ENCODE results near the gene HEMK1. TPM values are rescaled to one million over a fixed set of nuclear protein-coding genes. Genes with fewer than 3 reads are reported as not detected.
A peak's percentile ranks its signal among the peaks of the same experiment; 100 is the strongest.

HEMK1 gene
- polyA plus RNA-seq, 2 of the 4 experiments (the other 2 are of a cell fraction): 4.3 to 4.7 TPM

DNA sequence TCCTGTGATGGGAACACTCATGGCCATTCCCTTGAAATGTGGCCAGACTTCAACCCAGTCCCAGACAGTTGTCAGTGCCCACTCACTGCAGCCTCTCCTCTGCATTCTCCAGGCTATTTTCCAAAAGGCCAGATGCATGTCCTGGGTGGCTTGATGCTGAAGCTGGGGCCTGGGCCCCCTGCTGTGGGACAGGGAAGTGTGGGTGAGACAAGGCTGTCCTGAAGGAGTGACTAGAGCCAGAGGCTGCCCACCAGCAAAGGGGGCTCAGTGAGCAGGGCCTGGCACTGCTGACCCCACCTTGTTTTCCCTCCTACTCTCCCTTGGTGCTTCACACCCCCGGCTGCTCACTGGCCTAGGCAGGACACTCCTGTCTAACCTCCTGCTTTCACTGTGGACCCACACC, 30.4 kb downstream of the HEMK1 start:
- Histone ChIP-seq H3K27ac (peak overlapping the region; percentile 97 to 98; a peak in 5 of 6 replicates), H3K4me2 (no peak overlapping the region; the same call in 2 of the 3 replicates), H3K9me3 (no peaks in the 10 kb centered on the region), H3K4me3 (no peak overlapping the region), H3K4me1 (peaks cover 30% of the 10 kb centered on the region)
- CTCF ChIA-PET: interaction anchor here (3.3 to 18.5 kb wide), 3 partner anchors 14 to 28 kb away, joined by 11 to 375 read pairs (median 107); partner anchors contain the start of genes C3orf18, CISH and HEMK1
- TF ChIP-seq, protein P1, sequence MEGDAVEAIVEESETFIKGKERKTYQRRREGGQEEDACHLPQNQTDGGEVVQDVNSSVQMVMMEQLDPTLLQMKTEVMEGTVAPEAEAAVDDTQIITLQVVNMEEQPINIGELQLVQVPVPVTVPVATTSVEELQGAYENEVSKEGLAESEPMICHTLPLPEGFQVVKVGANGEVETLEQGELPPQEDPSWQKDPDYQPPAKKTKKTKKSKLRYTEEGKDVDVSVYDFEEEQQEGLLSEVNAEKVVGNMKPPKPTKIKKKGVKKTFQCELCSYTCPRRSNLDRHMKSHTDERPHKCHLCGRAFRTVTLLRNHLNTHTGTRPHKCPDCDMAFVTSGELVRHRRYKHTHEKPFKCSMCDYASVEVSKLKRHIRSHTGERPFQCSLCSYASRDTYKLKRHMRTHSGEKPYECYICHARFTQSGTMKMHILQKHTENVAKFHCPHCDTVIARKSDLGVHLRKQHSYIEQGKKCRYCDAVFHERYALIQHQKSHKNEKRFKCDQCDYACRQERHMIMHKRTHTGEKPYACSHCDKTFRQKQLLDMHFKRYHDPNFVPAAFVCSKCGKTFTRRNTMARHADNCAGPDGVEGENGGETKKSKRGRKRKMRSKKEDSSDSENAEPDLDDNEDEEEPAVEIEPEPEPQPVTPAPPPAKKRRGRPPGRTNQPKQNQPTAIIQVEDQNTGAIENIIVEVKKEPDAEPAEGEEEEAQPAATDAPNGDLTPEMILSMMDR (IDR thresholded peaks at IDR 0.05): no peak
- TF ChIP-seq, protein P2, sequence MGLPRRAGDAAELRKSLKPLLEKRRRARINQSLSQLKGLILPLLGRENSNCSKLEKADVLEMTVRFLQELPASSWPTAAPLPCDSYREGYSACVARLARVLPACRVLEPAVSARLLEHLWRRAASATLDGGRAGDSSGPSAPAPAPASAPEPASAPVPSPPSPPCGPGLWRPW (IDR thresholded peaks at IDR 0.05): no peak
- TF ChIP-seq EP300 (IDR thresholded peaks at IDR 0.05): no peak
- TF ChIP-seq ESRRA (IDR thresholded peaks at IDR 0.05; ENCODE audit: borderline replicate concordance, low read length): no peak
- no peak for TF ChIP-seq RNF2 (IDR thresholded peaks at IDR 0.05; ENCODE audit: borderline replicate concordance, low read depth)
- TF ChIP-seq, protein P3, sequence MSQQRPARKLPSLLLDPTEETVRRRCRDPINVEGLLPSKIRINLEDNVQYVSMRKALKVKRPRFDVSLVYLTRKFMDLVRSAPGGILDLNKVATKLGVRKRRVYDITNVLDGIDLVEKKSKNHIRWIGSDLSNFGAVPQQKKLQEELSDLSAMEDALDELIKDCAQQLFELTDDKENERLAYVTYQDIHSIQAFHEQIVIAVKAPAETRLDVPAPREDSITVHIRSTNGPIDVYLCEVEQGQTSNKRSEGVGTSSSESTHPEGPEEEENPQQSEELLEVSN (IDR thresholded peaks at IDR 0.05; ENCODE audit: borderline replicate concordance, low read depth): no peak
- TF ChIP-seq HDAC2 (IDR thresholded peaks at IDR 0.05): no peak
- TF ChIP-seq, protein P4, sequence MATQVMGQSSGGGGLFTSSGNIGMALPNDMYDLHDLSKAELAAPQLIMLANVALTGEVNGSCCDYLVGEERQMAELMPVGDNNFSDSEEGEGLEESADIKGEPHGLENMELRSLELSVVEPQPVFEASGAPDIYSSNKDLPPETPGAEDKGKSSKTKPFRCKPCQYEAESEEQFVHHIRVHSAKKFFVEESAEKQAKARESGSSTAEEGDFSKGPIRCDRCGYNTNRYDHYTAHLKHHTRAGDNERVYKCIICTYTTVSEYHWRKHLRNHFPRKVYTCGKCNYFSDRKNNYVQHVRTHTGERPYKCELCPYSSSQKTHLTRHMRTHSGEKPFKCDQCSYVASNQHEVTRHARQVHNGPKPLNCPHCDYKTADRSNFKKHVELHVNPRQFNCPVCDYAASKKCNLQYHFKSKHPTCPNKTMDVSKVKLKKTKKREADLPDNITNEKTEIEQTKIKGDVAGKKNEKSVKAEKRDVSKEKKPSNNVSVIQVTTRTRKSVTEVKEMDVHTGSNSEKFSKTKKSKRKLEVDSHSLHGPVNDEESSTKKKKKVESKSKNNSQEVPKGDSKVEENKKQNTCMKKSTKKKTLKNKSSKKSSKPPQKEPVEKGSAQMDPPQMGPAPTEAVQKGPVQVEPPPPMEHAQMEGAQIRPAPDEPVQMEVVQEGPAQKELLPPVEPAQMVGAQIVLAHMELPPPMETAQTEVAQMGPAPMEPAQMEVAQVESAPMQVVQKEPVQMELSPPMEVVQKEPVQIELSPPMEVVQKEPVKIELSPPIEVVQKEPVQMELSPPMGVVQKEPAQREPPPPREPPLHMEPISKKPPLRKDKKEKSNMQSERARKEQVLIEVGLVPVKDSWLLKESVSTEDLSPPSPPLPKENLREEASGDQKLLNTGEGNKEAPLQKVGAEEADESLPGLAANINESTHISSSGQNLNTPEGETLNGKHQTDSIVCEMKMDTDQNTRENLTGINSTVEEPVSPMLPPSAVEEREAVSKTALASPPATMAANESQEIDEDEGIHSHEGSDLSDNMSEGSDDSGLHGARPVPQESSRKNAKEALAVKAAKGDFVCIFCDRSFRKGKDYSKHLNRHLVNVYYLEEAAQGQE (IDR thresholded peaks at IDR 0.05): no peak
- no peak for TF ChIP-seq JUN (IDR thresholded peaks at IDR 0.05)
- no peak for TF ChIP-seq GATA3 (IDR thresholded peaks at IDR 0.05; ENCODE audit: borderline replicate concordance)
- no peak for TF ChIP-seq CBX8 (IDR thresholded peaks at IDR 0.05)
- TF ChIP-seq, protein P5, sequence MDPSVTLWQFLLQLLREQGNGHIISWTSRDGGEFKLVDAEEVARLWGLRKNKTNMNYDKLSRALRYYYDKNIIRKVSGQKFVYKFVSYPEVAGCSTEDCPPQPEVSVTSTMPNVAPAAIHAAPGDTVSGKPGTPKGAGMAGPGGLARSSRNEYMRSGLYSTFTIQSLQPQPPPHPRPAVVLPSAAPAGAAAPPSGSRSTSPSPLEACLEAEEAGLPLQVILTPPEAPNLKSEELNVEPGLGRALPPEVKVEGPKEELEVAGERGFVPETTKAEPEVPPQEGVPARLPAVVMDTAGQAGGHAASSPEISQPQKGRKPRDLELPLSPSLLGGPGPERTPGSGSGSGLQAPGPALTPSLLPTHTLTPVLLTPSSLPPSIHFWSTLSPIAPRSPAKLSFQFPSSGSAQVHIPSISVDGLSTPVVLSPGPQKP (IDR thresholded peaks at IDR 0.05; ENCODE audit: low read depth, low read length): no peak
- TF ChIP-seq MAZ (IDR thresholded peaks at IDR 0.05; ENCODE audit: borderline replicate concordance, low read depth, low read length): no peak
- ATAC-seq: no peak
- DNase-seq (ENCODE audit: low read depth in 1 of 2, low spot score in 1 of 2): no peak
- no peak for FAIRE-seq
- POLR2A ChIA-PET: no interaction called here
- 75% methylated on average over 1 of the region's 1 CpG for WGBS (ENCODE audit: missing lambda C conversion rate)

DNA sequence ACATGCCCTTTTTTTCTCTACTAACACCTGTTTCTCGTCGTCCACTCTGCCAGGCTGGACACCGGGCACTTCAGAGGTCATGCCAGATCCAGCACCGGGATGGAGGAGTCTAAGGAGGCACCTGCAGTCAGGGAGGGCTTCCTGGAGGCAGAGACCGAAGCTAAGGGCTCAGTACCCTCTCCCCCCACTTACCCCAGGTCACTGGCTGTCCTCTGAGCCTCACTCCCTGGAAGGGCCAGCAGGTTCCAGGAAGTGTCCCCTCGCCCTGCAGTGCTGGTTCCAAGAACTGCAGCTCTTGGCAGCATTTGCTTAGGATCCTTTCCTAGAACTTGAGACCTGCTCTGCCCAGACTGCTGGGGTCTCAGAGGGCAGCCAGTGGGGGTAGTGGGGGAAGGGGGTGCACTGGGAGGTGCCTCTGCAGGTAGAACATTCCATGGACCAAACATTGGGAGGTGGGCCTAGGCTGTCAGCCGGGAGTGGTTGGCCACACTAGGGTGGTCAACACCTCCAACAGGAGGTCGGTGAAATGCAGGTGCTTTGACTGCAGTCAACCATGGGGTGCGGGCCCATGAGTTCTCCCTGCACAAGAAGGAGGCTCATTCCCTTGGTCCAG, 30.9 kb downstream of the HEMK1 start:
- Histone ChIP-seq H3K9me3 (no peaks in the 10 kb centered on the region), H3K4me2 (peak overlapping the region; percentile 91), H3K4me3 (no peak overlapping the region), H3K27ac (peak overlapping the region; percentile 97 to 98), H3K4me1 (peaks cover 33% of the 10 kb centered on the region)
- ATAC-seq (no peak), FAIRE-seq (no peak), DNase-seq (ENCODE audit: low read depth in 1 of 2, low spot score in 1 of 2) (no peak)
- WGBS (ENCODE audit: missing lambda C conversion rate): 93% methylated on average over 5 of the region's 9 CpGs
- ChIA-PET CTCF (interaction anchor here (1.1 to 18.5 kb wide), 4 partner anchors 9 to 58 kb away, joined by 3 to 375 read pairs (median 57); partner anchors contain the start of genes C3orf18, CISH and HEMK1), POLR2A (interaction anchor here (1.0 to 1.2 kb wide), 2 partner anchors 11 to 31 kb away, joined by 5 to 8 read pairs; partner anchors contain the start of gene HEMK1)
- TF ChIP-seq ZFP36 (IDR thresholded peaks at IDR 0.05; ENCODE audit: borderline replicate concordance, partially characterized antibody) (peak; percentile 78), TP53 (CRISPR knock-in tag; IDR thresholded peaks at IDR 0.05) (no peak), HOXA7 (CRISPR knock-in tag; IDR thresholded peaks at IDR 0.05) (no peak)
